H7 (cell line): Measurements from ENCODE around the gene GAD1. TPM values are rescaled to one million over a fixed set of nuclear protein-coding genes. Genes with fewer than 3 reads are reported as not detected.

Source experiments
- DNase-seq: peaks from one replicate; pipeline ENCODE4 v3.0.0; 2012
- H3K27me3 ChIP-seq: 2 replicates; pipeline ENCODE4 v1.6.0; 2011; ENCODE audit warnings: mild to moderate bottlenecking, low read length; ENCODE audit not compliant: control insufficient read depth, insufficient read depth
- H3K36me3 ChIP-seq: replicated peaks from 2 replicates; pipeline ENCODE4 v1.5.1; 2011; ENCODE audit warnings: low read length; ENCODE audit not compliant: control insufficient read depth, insufficient read depth
- H3K4me3 ChIP-seq: 2 replicates; pipeline ENCODE4 v1.5.1; 2011; ENCODE audit warnings: low read depth, mild to moderate bottlenecking, control low read depth, low read length, moderate library complexity; ENCODE audit not compliant: insufficient read depth
- total RNA-seq: library from RNA; depleted of rRNA; stranded (reverse); fragments of >200 nt; shearing (Covaris generic); gene quantifications from 2 replicates; pipeline ENCODE4 v1.2.3, GENCODE V29; 2014; rRNA removed

Gene GAD1
- 19.3 and 25.8 TPM in 2 replicates for total RNA-seq

DNA sequence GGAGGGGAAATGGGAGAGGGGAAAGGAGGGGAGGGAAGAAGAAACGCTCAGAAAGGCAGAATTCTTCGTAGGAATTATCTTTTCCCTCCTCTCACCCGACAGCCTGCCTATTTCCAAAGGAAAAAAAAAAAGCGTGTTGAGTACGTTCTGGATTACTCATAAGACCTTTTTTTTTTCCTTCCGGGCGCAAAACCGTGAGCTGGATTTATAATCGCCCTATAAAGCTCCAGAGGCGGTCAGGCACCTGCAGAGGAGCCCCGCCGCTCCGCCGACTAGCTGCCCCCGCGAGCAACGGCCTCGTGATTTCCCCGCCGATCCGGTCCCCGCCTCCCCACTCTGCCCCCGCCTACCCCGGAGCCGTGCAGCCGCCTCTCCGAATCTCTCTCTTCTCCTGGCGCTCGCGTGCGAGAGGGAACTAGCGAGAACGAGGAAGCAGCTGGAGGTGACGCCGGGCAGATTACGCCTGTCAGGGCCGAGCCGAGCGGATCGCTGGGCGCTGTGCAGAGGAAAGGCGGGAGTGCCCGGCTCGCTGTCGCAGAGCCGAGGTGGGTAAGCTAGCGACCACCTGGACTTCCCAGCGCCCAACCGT, at the start of gene GAD1:
TSS of gene GAD1 (plus strand) at position 384 of the 589 bp plus-strand sequence. CDS start 1,705 bp downstream, outside the sequence.
- Histone ChIP-seq H3K36me3 (no peaks in the 10 kb centered on the region), H3K4me3 (peak within 1 kb of the TSS; percentile 50), H3K27me3 (peaks cover 84% of the 10 kb centered on the region)
- peak; percentile 81 for DNase-seq

DNA sequence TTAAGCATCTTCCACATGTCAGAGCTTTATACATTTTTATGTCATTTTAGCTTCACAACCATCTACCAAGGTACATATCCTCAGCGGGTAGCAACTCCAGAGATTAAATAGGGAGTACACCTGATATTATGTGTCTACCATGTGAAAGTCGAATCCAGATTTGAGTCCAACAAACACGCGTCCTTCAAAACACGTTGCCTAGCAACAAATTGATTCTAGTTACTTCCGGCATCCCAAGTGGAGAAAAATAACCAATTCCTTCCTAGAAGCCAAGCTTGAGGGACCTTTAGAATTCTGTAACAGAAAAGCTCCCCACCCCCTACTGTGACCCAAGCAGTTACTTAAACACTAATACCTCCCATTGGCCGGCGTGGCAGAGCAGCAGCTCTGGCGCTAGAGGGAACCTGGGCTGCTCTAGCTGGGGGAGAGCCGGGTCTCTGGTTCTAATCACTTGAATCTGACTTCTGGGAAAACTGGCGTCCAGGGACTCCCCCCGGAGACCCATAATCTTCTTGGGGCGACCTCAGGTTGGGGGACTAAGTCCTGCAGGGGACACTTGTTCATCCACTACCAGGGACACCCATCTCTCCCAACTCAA, 46.6 kb upstream of the GAD1 start, which contains the start of gene ERICH2:
TSS of gene ERICH2 (plus strand) at position 371 of the 598 bp plus-strand sequence. CDS start 304 bp downstream, outside the sequence.
- Histone ChIP-seq H3K27me3 (peaks cover 2% of the 10 kb centered on the region; the same call in 1 of the 2 replicates), H3K36me3 (no peaks in the 10 kb centered on the region), H3K4me3 (peak within 1 kb of the TSS; percentile 89)
- DNase-seq: peak; percentile 80

DNA sequence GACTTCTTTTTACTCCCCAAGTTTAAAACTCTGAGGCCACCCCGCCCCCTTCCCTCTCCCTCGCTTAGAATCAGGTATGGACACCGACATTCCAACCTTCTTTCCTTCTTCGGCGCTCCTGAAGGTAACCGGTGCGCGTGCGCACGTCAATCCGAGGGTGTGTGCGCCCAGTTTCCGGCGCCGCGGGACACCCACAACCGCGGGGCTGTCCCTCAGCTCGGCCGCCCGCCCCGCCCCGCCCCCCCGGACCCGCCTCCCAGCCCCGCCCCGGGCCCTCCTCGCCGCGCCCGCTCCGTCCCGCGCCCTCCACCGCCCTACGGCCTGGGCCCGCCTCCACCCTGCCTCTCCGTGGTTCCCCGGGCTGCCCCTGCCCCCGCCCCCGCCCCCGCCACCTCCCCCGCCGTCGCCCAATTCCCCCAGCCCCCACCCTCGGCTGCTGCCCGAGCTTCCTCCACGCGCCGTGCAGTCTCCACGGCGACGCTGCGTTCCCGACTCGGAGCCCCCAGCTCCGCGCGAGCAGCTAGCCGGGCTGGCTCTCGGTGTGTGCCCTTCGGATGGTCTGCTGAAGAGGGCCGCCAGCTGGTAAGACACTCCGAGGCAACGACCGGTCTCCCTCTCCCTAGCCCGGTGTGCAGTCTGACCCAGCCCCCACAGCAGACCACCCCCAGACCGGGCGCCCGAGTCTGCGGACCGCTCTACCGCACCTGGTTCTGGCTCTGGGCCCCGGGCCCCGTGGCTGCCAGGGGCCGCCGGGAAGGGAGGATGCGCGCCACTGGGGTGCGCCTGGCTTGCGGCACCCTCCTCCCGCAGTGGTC, 45.9 kb upstream of the GAD1 start:
- peak overlapping the region; percentile 89 for H3K4me3 ChIP-seq

DNA sequence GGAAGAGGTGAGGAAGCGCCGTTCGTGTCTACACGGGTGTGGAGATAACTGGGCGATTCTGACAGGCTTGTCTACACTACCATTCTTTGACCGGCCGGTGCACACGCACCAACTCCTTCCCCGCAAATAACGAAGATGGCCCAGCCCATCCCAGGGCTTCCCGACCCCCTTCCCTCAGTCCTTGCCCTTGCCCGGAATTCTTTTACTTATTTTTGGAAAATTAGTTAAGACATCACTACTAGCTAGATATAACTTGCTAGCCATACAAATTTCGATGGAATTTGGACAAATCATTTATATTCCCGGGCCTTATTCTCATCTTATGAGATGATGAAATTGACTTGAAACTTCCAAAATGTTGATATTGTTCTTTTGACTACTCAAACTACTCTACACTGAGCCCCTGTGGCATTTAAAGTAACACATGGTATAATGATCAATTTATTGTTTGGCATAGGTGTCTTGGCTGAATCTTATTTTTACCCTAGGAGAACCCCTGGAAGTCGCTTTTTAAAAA, 45.2 kb upstream of the GAD1 start:
- peak overlapping the region; percentile 89 for H3K4me3 ChIP-seq
- peaks cover 2% of the 10 kb centered on the region; the same call in 1 of the 2 replicates for H3K27me3 ChIP-seq
- H3K36me3 ChIP-seq: no peaks in the 10 kb centered on the region
- no peak for DNase-seq

More for the DNA sequence above, 45.9 kb upstream of the GAD1 start:
- Histone ChIP-seq H3K27me3 (peaks cover 2% of the 10 kb centered on the region; the same call in 1 of the 2 replicates), H3K36me3 (no peaks in the 10 kb centered on the region)
- peak; percentile 96 for DNase-seq

DNA sequence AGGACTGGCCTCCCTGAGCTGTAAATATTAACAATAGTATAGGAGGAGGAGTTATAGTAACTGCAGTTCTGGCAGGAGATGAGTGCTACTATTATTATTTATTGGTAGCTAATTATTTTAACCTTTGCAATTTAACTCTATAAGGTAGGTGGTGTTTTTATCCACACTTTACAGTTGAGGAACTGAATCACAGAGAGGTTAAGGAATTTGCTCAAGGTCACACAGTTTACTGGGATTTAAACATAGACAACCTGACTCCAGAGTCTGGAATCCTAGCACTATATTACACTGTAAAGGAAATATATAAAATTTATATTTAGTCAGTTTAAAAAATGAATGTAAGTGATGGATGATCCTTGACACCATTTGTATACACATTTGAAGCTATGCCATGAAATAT, 44.4 kb upstream of the GAD1 start:
- no peak for DNase-seq
- Histone ChIP-seq H3K36me3 (no peaks in the 10 kb centered on the region), H3K27me3 (peaks cover 2% of the 10 kb centered on the region; the same call in 1 of the 2 replicates), H3K4me3 (no peak overlapping the region)

DNA sequence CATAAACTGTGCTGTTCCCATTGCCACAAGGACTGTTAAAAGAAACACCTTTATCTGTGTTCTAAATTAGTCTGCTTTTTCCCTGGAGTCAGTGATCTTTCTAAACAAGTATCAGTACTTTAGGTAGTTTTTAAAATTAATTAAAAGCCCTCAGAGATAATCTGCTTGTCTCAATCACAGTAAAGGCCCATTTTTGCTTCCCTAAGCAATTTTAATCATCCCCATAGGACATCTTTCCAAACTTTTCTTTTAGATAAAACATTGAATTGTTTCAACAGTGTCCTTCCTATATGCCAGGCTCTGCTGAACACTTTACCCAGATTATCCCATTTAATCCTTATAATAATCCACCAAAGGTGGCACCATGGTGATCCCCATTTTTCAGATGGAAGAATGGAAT, 42.6 kb upstream of the GAD1 start:
- Histone ChIP-seq H3K27me3 (peaks cover 2% of the 10 kb centered on the region; the same call in 1 of the 2 replicates), H3K4me3 (no peak overlapping the region), H3K36me3 (no peaks in the 10 kb centered on the region)
- DNase-seq: no peak

DNA sequence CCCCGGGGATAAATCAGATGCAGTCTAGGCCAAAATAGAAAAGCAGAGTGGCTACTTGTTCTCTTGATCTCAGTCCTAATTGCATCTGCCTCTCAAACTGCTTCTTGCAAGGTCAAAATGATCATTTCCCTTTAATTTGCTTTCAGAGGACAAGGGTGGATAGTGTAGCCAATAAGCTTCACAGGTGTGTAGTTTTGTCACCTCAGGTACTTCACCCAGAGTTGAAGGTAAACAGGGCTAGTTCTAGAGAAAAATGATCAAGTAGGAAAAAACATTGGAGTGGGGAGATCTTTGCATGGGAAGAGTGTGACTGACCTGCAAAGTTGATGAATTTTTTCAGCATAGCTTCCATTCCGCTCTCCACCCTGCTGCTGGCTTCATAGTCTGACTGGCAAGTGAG, 37.8 kb upstream of the GAD1 start:
- DNase-seq: no peak
- H3K4me3 ChIP-seq: no peak overlapping the region
- no peaks in the 10 kb centered on the region for H3K36me3 ChIP-seq
- H3K27me3 ChIP-seq: no peaks in the 10 kb centered on the region

DNA sequence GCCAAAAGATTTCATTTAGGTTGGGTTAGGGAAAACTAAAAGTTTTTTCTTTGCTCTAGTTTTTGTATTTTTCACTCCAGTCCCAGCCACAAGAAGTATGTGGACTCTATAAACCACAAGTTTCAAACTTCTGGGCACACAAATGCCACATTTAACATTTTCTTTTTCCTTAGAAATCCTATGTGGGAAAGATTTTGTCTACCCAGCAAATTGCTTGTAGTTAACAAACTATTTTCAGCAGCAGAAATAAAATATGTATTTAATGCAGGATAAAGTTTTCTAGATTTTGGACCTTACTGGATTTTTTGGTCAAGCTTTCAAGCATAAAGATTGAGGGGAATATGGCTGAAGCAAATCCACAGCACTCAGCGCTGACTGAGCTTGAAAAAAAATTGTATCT, 37.4 kb upstream of the GAD1 start:
- no peaks in the 10 kb centered on the region for H3K36me3 ChIP-seq
- no peaks in the 10 kb centered on the region for H3K27me3 ChIP-seq
- DNase-seq: no peak
- no peak overlapping the region for H3K4me3 ChIP-seq

DNA sequence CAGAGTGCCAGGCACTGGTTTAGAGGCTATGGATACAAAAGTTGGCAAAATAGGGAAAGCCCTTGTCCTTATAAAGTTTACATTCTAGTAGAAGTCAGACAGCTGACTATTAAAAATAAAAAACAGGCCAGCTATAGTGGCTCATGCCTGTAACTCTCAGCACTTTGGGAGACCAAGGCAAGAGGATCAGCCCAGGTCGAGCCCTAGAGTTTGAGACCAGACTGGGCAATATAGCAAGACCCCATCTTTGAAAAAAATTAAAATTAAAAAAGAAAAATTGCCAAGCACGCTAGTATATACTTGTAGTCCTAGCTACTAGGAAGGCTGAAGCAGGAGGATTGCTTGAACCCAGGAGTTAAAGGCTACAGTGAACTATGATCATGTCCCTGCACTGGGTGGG, 34.0 kb upstream of the GAD1 start:
- no peak overlapping the region for H3K4me3 ChIP-seq
- no peaks in the 10 kb centered on the region for H3K36me3 ChIP-seq
- no peaks in the 10 kb centered on the region for H3K27me3 ChIP-seq
- DNase-seq: no peak

DNA sequence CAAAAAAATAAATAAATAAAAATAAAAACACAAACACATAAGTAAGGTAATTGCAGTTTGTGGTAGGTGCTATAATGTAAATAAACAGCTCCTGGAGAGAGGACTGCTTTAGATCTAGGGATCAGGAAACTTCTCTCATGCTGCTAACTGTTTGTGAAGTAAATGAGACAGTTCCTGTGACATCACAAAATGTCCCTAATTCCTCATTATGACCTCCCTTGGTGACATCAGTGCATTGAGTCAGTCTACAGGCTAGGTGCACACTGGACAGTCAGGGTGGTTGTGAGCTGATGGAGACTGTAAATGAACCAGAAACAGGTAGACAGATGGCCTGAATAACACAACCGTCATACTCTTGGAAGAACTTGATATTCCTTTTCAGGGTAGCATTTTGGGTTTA, 33.1 kb upstream of the GAD1 start:
- no peaks in the 10 kb centered on the region for H3K36me3 ChIP-seq
- DNase-seq: no peak
- H3K27me3 ChIP-seq: no peaks in the 10 kb centered on the region
- H3K4me3 ChIP-seq: no peak overlapping the region

DNA sequence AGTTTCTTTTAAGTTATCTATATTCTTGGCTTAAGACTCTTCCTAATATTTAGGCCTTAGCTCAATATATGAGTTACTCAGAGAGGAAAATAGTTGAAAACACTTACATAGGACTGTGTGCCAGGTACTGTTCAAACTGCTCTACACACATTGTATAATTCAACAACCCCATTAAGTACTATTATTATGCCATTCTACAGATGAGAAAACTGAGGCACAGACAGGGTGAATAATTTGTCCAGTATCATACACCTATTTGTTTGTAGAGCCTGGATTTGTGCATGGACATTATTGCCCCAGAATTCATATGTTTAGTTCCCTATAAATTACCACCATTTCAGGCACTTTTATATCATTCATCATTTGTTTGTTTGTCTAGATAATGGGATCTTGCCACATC, 17.7 kb upstream of the GAD1 start:
- H3K36me3 ChIP-seq: no peaks in the 10 kb centered on the region

DNA sequence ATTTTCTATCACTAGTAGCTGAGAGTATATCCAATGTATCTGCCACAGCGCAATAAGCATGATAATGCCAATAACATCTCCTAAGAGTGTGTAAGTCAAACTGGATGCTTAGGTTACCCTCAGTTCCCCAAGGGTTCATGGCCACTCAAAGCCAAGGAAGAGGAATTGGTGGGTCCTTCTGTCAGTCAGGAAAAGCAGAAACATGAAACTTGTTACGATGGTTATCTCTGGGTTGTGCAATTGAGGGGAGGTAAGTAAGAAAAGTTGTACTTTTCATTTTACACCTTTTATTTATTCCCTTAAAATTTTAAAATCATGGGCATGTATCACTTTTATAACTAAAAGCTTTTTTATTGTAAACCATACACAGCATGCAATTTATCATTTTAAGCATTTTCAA, 10.1 kb upstream of the GAD1 start:
- no peak for DNase-seq
- no peaks in the 10 kb centered on the region for H3K27me3 ChIP-seq

More for the DNA sequence above, 17.7 kb upstream of the GAD1 start:
- no peaks in the 10 kb centered on the region for H3K27me3 ChIP-seq
- no peak for DNase-seq
- H3K4me3 ChIP-seq: no peak overlapping the region

DNA sequence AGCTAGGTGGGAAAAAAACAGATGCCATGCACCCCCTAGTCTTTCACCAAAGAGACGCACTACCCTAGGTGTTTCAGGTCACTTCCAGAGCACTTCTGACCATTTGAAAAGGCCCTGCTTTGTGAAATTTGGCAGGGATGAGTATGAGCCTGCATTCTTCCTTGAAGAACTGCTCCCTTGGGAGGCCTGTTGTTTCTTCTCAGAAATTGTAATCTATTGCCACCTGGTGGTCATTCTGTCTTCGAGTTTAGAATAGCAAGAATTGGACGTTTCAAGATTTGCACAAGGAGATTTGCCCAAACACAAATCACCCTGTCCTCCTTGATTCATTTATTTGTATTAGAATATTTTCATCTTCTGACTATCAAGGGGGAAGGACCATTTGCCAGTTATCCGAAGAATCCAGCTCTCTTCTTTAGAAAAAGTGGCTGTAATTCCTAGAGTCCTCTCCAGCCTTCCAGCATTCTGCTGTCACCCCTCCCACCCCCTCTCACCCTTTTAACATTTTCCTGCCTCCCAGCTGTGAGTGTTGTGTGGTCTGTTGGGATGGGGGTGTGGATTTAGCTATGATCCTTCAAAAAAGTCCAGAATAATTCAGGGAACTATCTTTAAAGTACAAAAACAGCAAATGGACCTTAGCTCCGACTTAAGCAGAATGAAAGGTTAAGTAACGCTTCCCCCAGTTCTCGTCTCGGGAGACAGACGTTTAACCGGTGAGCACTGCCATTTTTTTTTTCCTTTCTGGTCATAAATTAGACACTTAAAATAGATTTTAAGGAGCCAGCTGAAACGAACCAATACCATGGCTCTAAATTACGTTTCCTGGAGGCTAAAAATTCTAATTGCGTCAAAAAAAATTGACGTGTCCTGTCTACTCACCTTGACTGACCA, 3.7 kb upstream of the GAD1 start:
- DNase-seq: peak; percentile 65
- H3K27me3 ChIP-seq: peaks cover 48% of the 10 kb centered on the region
- peak overlapping the region; percentile 33 for H3K4me3 ChIP-seq
- no peaks in the 10 kb centered on the region for H3K36me3 ChIP-seq

More for the DNA sequence above, 10.1 kb upstream of the GAD1 start:
- Histone ChIP-seq H3K4me3 (no peak overlapping the region), H3K36me3 (no peaks in the 10 kb centered on the region)
